ENCODE data around the gene SOCS3.

Gene SOCS3

GRCh38 chr17:78353834-78354233, 6.0 kb downstream of the SOCS3 start:
- no peak for DNase-seq (ENCODE audit: low read depth in 1 of 2, low spot score in 1 of 2)

DNA sequence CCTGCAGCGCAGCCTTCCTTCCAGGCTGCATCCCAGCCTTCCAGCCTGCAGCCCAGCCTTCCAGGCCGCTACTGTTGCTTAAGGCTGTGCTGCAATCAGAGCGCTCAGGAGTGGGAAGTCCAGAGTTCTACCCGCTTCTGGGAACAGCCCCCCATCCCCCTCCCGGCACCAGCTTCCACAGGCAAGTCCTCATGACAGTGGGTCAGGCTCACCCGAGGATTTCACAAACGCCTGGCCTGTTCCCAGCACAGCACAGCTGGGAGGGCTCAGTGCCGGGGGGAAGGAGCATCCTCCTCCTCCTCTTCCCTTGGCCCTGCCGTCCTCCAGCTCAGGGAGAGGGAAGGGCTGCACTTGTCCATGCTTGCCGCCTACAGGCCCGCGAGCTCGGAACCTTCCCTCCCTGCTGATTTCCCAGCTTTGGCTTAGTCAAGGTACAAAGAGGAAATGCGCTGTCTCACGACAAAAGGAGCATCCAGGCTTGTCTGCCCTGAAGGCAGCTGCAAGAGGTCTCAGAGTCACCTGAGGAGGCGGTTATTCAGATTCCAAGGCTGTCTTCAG, 8.3 kb downstream of the SOCS3 start:
- DNase-seq (ENCODE audit: low read depth in 1 of 2, low spot score in 1 of 2): no peak

DNA sequence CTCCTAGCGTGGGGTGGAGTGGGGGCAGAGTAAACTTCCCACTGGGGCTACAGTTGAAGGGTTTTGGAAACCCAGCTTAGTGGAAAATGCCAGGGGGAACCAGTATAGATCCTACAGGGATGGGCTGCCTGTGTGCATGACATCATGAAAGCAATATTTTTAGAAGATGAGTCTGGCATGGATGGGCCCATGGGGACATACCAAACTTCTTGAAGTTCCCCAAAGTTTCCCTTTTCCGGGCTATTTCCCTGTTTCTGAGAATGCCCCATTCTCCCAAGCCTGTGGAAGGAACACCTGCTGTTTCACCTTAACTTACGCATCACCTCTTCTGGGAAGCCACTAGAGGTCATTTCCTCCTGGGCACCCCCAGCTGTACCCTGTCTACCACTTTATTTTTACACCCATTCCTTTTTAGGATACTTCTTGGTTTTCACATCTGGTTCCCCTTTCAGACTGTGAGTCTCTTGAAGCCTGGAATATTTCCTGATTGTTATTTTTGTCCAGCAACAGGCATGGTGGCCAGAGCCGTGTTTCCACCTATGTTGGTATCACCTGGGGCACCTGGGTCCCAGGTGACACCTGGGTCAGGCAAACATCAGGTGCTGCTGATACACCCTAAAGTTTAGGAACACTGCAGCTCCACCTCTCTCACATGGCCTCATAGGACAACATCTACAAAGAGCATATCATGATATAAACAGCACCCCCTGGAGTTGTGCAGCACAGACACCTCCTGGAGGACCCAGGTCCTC, 9.8 kb downstream of the SOCS3 start:
- no peak for DNase-seq (ENCODE audit: low read depth in 1 of 2, low spot score in 1 of 2)

DNA sequence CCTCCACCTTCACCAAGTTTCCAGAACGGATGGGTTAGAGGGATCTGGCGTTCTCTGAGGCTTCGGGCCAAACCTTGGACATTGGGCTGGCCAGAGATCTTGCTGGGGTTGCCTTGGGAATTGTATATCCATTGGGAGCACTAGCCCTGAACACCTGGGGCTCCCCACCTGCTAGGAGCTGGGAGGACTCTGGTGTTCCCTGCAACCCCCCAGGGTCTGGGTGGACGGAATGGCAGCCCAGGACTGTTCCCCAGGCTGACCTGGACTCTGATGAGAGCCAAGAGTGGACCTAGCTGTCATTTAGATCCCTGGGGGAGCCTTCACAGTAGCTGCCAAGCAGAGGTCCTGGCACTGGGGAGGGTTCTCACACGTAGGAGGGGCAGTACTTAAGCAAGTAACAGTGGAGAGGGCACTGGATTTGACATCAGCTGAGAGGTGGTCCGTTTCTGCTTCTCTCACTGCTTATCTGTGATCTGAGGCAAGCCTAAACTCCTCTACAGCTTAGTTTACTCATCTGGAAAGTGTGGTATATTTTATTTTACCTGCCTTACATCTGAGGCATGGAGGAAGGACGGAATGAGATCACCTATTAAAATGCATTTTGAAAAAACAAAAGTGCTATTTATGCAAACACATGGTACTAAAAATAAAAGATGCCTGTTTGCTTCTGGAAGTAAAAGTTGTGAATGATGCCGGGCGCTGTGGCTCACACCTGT, 11.7 kb downstream of the SOCS3 start:
- DNase-seq (ENCODE audit: low read depth in 1 of 2, low spot score in 1 of 2): no peak

DNA sequence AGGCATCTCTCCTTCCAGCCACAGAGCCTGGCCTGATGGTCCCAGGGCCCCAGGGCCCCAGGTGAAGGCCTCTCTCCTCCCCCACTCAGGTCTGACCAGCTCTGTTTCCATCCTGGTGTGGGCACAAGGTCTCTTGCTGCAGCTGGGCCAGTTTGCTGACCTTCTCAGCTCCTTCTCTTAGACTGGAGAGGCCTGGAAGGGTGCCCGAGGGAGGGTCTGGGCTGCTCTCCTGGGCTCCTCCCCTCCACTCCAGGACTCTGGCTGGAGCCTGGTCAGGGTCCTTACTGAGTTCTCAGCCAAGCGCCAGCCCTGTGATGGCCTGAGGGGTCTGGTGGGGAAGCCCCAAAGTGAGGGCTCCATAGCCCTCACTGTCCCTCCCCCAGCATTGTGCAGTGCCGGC, 12.4 kb downstream of the SOCS3 start:
- no peak for DNase-seq (ENCODE audit: low read depth in 1 of 2, low spot score in 1 of 2)

GRCh38 chr17:78346605-78347250, 13.1 kb downstream of the SOCS3 start:
- no peak for DNase-seq (ENCODE audit: low read depth in 1 of 2, low spot score in 1 of 2)

DNA sequence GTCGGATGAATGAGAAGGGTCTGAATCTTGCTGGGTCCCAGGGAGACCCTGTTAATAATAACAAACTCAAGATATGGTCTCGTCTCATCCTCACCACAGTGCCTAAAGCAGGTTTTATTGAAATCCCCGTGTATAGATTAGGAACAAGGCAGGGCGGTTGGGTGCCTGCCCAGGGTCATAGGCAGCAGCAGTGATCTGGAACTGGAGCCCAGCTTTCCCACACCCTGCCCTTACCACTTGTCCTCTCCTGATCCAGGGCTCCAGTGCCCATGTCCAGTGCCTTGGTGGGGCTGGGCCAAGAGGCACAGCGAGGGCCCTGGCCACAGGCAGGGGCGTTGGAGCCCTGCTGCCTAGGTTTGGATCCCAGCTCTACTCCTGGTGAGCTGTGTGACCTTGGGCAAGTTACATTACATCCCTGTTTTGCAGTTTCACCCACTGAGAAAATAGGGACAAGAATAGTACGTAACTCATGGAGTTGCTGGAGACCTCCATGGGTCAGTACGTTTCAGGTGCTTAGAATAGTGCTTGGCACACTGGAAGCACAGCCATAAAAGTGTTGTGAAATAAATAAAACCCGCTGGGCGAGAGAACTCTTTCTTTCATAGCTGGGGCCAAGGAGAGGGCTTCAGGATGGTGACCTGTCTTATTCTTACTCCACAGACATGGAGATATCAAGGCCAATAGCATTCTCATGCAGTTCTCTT, 13.9 kb downstream of the SOCS3 start:
- DNase-seq (ENCODE audit: low read depth in 1 of 2, low spot score in 1 of 2): no peak

DNA sequence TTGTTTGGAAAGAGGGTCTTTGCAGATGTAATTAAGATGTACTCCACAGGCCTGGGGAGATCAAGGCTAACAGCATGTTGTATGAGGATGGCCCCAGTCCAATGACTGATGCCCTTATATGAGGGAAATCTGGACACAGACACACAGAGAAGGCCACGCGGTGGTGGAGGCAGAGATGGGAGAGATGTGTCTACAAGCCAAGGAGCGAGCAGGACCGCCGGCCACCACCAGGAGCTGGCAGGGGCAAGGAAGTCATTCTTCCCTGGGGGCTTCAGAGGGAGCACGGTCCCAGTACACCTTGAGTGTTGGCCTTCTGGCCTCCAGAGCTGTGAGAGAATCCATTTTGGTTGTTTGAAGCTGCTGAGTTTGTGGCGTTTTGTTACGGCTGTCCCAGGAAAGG, 14.7 kb downstream of the SOCS3 start:
- DNase-seq (ENCODE audit: low read depth in 1 of 2, low spot score in 1 of 2): no peak

DNA sequence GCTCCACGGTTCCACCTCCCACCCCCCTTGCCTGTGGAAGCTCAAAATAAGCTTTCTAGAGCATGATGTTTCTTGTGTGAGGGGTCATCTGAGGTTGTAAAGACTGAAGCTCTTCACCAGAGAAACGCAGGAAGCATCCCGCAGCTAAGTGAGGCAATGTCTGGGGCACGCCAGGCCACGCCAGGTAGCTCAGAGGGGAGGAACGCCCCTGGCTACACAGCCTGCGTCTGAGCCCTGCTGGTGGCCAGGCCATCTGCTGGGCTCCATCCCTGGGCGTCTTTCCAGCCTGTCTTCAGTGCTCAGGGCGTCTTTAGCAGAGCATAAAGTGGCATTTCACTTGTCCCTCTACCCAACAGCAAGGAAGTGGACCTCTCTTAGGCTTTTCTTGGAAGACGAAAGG, 15.2 kb downstream of the SOCS3 start:
- no peak for DNase-seq (ENCODE audit: low read depth in 1 of 2, low spot score in 1 of 2)

DNA sequence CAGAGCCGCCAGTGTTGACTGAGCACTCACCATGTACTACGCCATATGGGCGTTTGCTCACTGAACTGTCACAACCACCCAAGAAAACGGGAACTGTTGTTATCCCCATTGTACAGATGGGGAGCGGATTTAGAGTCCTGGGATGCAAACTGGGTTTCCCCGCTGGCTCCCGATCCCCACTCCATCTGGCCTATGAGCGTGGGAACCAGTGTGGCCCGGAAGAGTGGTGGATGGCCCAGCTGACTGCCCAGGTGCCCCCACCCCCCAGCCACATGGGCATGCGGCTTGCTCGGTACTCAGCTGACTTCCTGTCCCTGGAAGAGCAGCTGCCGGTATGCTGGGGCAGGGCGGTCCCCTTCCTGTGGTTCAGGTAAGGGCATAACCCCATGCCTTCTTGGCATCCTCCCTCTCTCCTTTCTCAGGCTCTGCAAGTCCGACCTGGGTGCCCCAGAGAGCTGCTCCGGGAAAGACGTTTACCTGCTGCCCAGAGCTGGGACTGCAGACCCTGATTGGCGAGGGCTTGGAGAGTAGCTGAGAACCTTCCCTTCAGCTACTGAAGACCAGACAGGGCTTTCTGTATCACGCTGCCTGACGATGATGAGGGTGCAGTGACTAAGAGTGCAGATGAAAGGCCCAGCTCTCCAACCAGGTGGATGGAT, 16.2 kb downstream of the SOCS3 start:
- peak in 1 of 2 donors; percentile 47 for DNase-seq (ENCODE audit: low read depth in 1 of 2, low spot score in 1 of 2)

- no peak for DNase-seq (ENCODE audit: low read depth in 1 of 2, low spot score in 1 of 2)
Measured at GRCh38 chr17:78343187-78343542, 16.7 kb downstream of the SOCS3 start.

DNA sequence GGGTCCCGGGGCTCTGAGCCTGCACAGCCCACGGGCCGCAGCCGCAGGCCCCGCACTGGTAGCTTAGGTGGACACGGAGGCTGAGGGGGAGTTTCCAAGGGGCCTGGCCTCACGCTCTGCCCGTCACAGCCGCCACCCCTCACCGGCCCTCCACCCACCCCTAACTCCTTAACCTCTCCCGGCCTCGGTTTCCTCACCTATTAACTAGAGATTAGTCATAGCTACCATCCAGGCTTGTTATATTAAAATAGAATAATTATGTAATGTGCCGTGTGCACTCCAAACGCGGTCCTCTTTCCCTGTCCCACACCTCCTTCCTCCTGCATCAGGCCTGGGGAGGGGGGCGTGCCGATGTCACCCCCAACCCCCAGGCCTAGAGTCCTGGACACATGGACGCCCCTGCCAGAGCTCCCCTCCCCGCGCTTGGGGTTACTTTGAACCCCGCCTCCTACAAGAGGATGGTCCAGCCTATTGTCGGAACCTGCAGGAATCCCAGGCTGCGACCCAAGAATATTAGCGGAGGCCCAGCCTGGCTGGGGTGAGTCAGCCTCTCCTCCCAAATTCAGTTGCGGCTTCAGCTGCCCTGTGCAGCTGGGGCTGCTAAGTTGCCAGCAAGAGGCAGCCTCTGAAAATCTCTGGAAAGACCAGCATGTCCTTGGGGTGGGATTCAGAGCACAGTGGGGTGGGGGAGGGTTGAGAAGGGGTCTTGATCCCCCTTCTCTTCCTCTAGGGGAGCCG, 17.3 kb downstream of the SOCS3 start:
- no peak for DNase-seq (ENCODE audit: low read depth in 1 of 2, low spot score in 1 of 2)

GRCh38 chr17:78341559-78342448, 18.1 kb downstream of the SOCS3 start:
- no peak for DNase-seq (ENCODE audit: low read depth in 1 of 2, low spot score in 1 of 2)

DNA sequence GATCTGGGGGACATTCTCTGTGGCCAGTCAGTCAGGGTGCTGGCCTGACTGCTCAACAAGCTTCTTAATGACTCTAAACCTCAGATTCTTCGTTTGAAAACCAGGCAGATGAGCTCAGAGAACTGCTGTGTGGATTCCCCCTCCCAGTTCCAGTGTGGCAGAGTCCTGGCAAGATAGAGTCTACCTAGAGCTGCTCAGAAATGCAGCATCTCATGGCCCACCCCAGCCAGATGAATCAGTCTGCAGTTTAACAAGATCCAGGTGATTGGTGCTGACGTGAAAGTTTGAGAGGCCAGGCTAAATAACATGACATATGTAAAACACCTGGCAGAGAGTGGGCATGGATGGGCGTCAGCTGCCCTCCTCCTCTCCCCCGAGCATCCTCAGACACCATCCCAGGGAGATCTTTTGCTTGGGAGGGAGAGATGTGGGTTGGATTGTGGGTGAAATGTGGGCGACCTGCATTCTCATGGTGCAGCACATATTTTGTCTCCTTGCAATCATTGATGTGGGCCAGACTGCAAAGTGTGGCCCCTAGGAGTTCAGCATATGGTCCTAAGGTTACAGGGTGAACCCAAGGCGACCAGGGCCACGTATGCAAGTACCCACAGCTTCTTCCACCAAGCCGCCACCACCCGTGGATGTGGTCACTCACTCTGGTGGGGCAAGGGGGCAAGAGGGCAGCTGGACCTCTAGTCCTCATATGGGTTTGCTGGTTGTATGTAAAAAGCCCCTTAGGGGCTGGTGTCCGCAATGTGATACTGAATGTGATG, 19.5 kb downstream of the SOCS3 start:
- DNase-seq (ENCODE audit: low read depth in 1 of 2, low spot score in 1 of 2): no peak

DNA sequence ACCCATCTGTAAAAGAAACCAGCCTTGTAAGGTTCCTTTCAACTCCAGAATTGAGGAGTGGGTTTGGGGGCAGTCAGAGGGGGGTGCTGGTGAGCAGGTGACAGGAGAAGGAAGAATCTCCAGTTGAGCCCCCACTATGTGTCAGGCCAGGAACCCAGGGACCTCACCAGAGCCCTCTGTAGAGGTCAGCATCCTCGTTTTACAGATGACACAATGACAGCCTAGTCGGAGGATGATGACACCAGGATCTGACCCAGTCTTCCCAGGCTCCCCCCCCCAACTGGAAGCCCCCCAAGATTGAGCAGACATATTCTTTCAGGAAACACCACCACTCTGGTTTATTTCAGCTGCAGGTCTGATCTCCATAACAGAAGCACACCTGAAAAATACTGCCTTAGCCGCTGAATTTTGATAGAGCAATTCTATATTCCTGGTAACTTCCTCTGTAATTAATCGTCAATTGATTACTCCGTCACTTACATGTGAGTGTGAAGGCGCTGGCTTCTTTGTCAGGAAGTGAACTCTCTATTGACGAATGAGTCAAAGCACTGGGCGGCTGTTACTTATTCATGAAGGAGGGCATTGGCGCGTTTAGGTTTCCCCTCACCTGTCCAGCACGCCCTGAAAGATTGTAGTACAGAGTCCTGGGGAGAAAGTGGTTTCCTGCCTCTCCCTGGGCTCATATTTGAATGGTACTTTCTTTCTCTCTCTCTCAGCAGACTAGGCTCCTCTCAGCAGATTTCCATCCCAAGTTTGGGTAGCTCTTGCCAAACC, 21.2 kb downstream of the SOCS3 start:
- DNase-seq (ENCODE audit: low read depth in 1 of 2, low spot score in 1 of 2): no peak

- no peak for DNase-seq (ENCODE audit: low read depth in 1 of 2, low spot score in 1 of 2)
Measured at GRCh38 chr17:78337244-78338109, 22.4 kb downstream of the SOCS3 start.

- DNase-seq (ENCODE audit: low read depth in 1 of 2, low spot score in 1 of 2): no peak
Measured at GRCh38 chr17:78335209-78335608, 24.7 kb downstream of the SOCS3 start.

Data from activated CD4-positive, alpha-beta T cell treated with anti-CD3 and anti-CD28 coated beads, Interleukin-2, amount 50 U/mL, for 24 hours (primary cell).